Nephron (organoid): Measurements from ENCODE around the gene BMX.

Experiments
- H3K27ac Mint-ChIP-seq, 3 experiments: 2 replicates each; pipeline ENCODE4 v1.8.0; 2020; ENCODE audit warnings: mixed read lengths in 3 of 3, mild to moderate bottlenecking in 2 of 3, moderate library complexity in 1 of 3
- H3K27me3 Mint-ChIP-seq: 2 replicates; pipeline ENCODE4 v1.8.0; 2021; ENCODE audit warnings: low read depth, mild to moderate bottlenecking, moderate library complexity, mixed read lengths
- H3K36me3 Mint-ChIP-seq: 2 replicates; pipeline ENCODE4 v1.8.0; 2020; ENCODE audit warnings: low read depth, mixed read lengths
- H3K4me1 Mint-ChIP-seq: 2 replicates; pipeline ENCODE4 v1.8.0; 2020; ENCODE audit warnings: mixed read lengths
- H3K4me3 Mint-ChIP-seq, 3 experiments: 2 replicates each; pipeline ENCODE4 v1.8.0; 2020; ENCODE audit warnings: mild to moderate bottlenecking in 3 of 3, mixed read lengths in 3 of 3, moderate library complexity in 2 of 3
- H3K9me3 Mint-ChIP-seq: 2 replicates; pipeline ENCODE4 v1.8.0; 2020; ENCODE audit warnings: mixed read lengths
- TF ChIP-seq, protein P1 (sequence below), 3 experiments: fragments of 200-600 bp; sonication (generic); IDR thresholded peaks; one replicate each; pipeline ENCODE4 v1.5.0; 2021; ENCODE audit warnings: antibody characterized with exemption in 3 of 3; ENCODE audit not compliant: unreplicated experiment in 3 of 3

The BMX gene

DNA sequence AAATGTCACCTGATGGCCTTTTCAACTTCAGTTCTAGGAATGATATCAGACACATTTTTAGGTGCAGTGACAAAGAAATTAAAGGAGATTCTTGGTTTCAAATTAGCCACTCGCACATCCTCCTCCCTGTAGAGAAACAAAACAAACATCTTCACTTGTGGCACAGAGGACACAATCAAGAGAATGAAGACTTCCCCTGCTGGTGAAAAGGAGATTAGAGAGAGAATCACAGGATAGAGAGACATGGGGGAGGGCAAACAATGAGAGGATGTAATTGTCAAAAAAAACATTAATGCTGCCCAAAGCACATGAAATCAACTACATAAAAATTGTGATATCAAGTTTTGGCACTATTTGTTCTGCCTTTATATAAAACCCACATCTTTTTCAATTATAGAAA is 65.6 kb downstream of the BMX start:
- H3K27me3 Mint-ChIP-seq = peaks cover 3% of the 10 kb centered on the region
- H3K27ac Mint-ChIP-seq = no peak overlapping the region
- TF ChIP-seq, protein P1, sequence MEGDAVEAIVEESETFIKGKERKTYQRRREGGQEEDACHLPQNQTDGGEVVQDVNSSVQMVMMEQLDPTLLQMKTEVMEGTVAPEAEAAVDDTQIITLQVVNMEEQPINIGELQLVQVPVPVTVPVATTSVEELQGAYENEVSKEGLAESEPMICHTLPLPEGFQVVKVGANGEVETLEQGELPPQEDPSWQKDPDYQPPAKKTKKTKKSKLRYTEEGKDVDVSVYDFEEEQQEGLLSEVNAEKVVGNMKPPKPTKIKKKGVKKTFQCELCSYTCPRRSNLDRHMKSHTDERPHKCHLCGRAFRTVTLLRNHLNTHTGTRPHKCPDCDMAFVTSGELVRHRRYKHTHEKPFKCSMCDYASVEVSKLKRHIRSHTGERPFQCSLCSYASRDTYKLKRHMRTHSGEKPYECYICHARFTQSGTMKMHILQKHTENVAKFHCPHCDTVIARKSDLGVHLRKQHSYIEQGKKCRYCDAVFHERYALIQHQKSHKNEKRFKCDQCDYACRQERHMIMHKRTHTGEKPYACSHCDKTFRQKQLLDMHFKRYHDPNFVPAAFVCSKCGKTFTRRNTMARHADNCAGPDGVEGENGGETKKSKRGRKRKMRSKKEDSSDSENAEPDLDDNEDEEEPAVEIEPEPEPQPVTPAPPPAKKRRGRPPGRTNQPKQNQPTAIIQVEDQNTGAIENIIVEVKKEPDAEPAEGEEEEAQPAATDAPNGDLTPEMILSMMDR (IDR thresholded peaks at IDR 0.05; ENCODE audit: unreplicated experiment in 3 of 3) = peak in 1 of 3 experiments; percentile 11
- H3K36me3 Mint-ChIP-seq = no peaks in the 10 kb centered on the region
- H3K4me1 Mint-ChIP-seq = peaks cover 16% of the 10 kb centered on the region
- H3K4me3 Mint-ChIP-seq = no peak overlapping the region
- H3K9me3 Mint-ChIP-seq = no peaks in the 10 kb centered on the region

DNA sequence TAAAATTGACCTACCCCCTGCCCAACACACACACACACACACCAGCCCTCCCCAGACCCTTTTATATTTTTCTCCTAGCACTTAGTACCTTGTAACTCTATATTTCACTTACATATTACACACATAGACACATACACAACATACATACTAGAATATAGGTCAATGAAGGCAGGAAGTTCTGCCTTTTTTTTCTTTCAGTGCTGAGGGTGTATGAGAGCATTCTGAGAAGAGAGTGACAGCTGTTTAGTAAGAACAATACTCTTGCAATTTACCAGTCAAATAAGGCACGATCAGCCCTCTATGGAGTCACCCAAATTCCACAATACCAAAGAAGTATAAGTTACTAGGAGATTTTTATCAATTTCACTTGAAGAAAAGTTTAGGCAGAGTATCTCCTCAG is 66.7 kb downstream of the BMX start:
- peak overlapping the region in 1 of 3 experiments; percentile 3 for H3K27ac Mint-ChIP-seq
- peaks cover 3% of the 10 kb centered on the region for H3K27me3 Mint-ChIP-seq
- no peak overlapping the region for H3K4me3 Mint-ChIP-seq
- no peaks in the 10 kb centered on the region for H3K9me3 Mint-ChIP-seq
- H3K36me3 Mint-ChIP-seq = no peaks in the 10 kb centered on the region
- TF ChIP-seq, protein P1 (IDR thresholded peaks at IDR 0.05; ENCODE audit: unreplicated experiment in 3 of 3) = no peak
- peaks cover 16% of the 10 kb centered on the region for H3K4me1 Mint-ChIP-seq

DNA sequence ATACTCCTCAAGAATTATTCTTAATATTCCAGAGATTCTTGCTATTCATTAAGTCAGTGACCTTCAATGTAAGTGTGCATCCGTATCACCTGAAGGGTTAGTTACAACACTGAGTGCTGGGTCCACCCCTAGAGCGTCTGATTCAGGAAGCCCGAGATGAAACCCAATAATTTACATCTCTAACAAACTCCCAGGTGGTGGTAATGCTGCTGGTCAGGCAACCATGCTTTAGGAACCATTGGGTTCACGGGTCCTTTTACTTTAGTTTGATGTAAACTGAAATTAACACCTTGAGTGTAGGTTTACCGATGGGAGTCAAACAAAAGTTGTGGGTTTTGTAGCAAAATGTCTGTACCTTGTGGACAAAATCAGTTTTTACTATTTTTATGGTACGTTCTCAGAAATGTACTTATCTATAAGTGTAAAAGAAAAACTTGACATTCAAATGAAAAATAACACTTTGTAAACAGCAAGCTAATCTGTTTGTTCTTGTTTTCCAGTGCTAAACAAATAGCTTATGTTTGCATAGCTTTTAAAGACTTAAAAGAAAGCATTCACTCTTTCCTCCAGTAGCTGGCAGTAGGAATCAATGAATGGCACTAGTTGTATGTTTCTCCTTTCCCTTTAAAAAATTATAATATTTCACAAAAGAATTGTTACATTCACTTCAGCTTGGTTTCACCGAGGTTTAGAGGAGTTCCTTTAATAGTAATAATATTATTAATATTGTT is 67.4 kb downstream of the BMX start:
- Mint-ChIP-seq H3K4me1 (peaks cover 16% of the 10 kb centered on the region), H3K4me3 (no peak overlapping the region), H3K27me3 (peaks cover 3% of the 10 kb centered on the region), H3K9me3 (no peaks in the 10 kb centered on the region), H3K27ac (no peak overlapping the region), H3K36me3 (no peaks in the 10 kb centered on the region)
- TF ChIP-seq, protein P1 (IDR thresholded peaks at IDR 0.05; ENCODE audit: unreplicated experiment in 3 of 3) = peak; percentile 27 to 40 (median 32)

DNA sequence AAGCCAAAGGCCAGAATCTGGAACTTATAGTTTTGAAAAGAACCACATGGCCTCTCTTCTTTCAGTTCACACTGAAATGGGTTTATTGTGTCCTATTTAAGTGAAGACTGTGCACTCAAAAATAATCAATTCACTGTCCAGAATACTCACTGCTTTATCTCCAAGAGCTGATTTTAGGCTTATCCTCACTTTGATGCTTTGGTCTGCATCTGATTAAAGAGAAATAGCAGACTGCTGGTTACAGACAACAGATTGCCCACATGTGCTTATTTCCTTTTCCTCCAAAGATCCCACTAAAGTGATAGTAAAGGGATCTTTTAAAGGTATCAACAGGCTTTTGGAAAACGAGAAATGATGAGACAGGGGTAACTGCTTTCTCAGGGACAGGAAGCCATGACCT is 69.5 kb downstream of the BMX start:
- peaks cover 3% of the 10 kb centered on the region for H3K27me3 Mint-ChIP-seq
- H3K27ac Mint-ChIP-seq = no peak overlapping the region
- H3K36me3 Mint-ChIP-seq = no peaks in the 10 kb centered on the region
- H3K4me1 Mint-ChIP-seq = peaks cover 21% of the 10 kb centered on the region
- H3K9me3 Mint-ChIP-seq = no peaks in the 10 kb centered on the region
- TF ChIP-seq, protein P1 (IDR thresholded peaks at IDR 0.05; ENCODE audit: unreplicated experiment in 3 of 3) = no peak
- H3K4me3 Mint-ChIP-seq = no peak overlapping the region

DNA sequence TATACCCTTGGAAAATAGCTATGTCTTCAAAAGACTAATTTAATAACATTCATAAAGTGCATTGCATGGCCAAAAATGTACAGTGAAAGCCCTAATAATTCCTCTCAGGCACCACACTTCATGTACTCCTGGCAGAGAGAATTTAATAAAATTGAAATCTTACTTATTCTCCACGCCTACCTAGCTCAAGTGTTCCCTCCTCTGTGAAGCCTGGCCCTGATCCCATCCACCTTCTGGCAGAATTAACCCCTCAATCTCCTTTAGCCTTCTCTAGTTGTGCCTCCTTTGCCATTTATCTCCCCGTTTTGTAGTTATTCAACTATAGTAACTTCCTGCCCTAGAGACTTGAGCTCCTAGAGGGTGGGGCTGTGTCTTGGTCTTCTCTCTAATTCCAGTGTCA is 73.4 kb downstream of the BMX start:
- TF ChIP-seq, protein P1 (IDR thresholded peaks at IDR 0.05; ENCODE audit: unreplicated experiment in 3 of 3) = no peak
- Mint-ChIP-seq H3K4me1 (peaks cover 27% of the 10 kb centered on the region), H3K9me3 (no peaks in the 10 kb centered on the region), H3K27me3 (no peaks in the 10 kb centered on the region), H3K36me3 (no peaks in the 10 kb centered on the region), H3K27ac (peak overlapping the region; percentile 21 to 72 (median 46)), H3K4me3 (no peak overlapping the region)

DNA sequence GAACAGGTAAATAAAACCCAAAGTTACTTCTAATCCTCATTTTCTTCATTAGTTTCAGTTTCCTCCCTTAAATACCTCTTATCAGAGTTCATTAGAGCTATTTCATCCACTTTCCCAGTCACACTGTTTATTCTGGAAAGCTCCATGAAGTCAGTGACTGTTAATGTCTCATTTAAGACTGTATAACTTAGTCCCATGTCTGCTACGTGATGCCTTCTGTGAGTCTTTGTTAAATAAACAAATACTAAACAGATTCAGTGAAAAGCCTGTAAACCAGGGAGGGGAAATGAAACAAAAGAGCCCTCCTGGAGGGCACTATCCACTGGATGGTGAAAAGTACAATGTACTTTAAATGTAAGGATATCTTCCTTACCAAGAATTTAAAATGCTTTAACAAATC is 75.4 kb downstream of the BMX start:
- TF ChIP-seq, protein P1 (IDR thresholded peaks at IDR 0.05; ENCODE audit: unreplicated experiment in 3 of 3) = no peak
- Mint-ChIP-seq H3K27ac (peak overlapping the region in 2 of 3 experiments; percentile 1 to 43), H3K36me3 (no peaks in the 10 kb centered on the region), H3K4me1 (peaks cover 28% of the 10 kb centered on the region), H3K9me3 (no peaks in the 10 kb centered on the region), H3K4me3 (no peak overlapping the region), H3K27me3 (no peaks in the 10 kb centered on the region)
